HEK293 (cell line): ENCODE measurements around the gene FAM133A.

Experiments used
- BCL11A ChIP-seq: fragments of 450-650 bp; formaldehyde crosslinking; IDR thresholded peaks from 2 replicates; pipeline ENCODE4 v1.5.1; 2016; ENCODE audit warnings: low read depth, missing biosample characterization, missing genetic modification characterization
- CTCF ChIP-seq: fragments of 450-650 bp; formaldehyde crosslinking; IDR thresholded peaks from 2 replicates; pipeline ENCODE4 v1.5.1; 2016; ENCODE audit warnings: missing biosample characterization, missing genetic modification characterization
- GLIS1 ChIP-seq: fragments of 450-650 bp; formaldehyde crosslinking; IDR thresholded peaks from 2 replicates; pipeline ENCODE4 v1.5.1; 2016; ENCODE audit warnings: missing biosample characterization, missing genetic modification characterization
- HOXA7 ChIP-seq: sonication (generic); formaldehyde crosslinking; IDR thresholded peaks from 2 replicates; pipeline ENCODE4 v1.8.1; 2022; ENCODE audit warnings: missing genetic modification reagents, borderline replicate concordance
- RBAK ChIP-seq: fragments of 450-650 bp; formaldehyde crosslinking; IDR thresholded peaks from 2 replicates; pipeline ENCODE4 v1.5.1; 2016; ENCODE audit warnings: missing biosample characterization, missing genetic modification characterization
- SP7 ChIP-seq: fragments of 450-650 bp; formaldehyde crosslinking; IDR thresholded peaks from 2 replicates; pipeline ENCODE4 v1.5.1; 2016; ENCODE audit warnings: missing biosample characterization, missing genetic modification characterization
- YY2 ChIP-seq: fragments of 450-650 bp; formaldehyde crosslinking; IDR thresholded peaks from 2 replicates; pipeline ENCODE4 v1.5.1; 2016; ENCODE audit warnings: missing biosample characterization, missing genetic modification characterization
- ZNF169 ChIP-seq: fragments of 450-650 bp; formaldehyde crosslinking; IDR thresholded peaks from 2 replicates; pipeline ENCODE4 v1.5.1; 2016; ENCODE audit warnings: missing biosample characterization, missing genetic modification characterization
- ZNF24 ChIP-seq: fragments of 450-650 bp; formaldehyde crosslinking; IDR thresholded peaks from 2 replicates; pipeline ENCODE4 v1.5.1; 2016; ENCODE audit warnings: missing biosample characterization, missing genetic modification characterization
- ZNF660 ChIP-seq: fragments of 450-650 bp; IDR thresholded peaks from 2 replicates; pipeline ENCODE4 v1.5.1; 2018; ENCODE audit warnings: missing biosample characterization, mild to moderate bottlenecking, missing genetic modification characterization
- ZNF701 ChIP-seq: fragments of 450-650 bp; formaldehyde crosslinking; IDR thresholded peaks from 2 replicates; pipeline ENCODE4 v1.5.1; 2016; ENCODE audit warnings: missing biosample characterization, missing genetic modification characterization
- ZSCAN23 ChIP-seq: fragments of 450-650 bp; formaldehyde crosslinking; IDR thresholded peaks from 2 replicates; pipeline ENCODE4 v1.5.1; 2016; ENCODE audit warnings: missing biosample characterization, missing genetic modification characterization
- TF ChIP-seq, protein P1 (sequence below): fragments of 450-650 bp; formaldehyde crosslinking; IDR thresholded peaks from 2 replicates; pipeline ENCODE4 v1.5.1; 2016; ENCODE audit warnings: missing biosample characterization, missing genetic modification characterization

DNA sequence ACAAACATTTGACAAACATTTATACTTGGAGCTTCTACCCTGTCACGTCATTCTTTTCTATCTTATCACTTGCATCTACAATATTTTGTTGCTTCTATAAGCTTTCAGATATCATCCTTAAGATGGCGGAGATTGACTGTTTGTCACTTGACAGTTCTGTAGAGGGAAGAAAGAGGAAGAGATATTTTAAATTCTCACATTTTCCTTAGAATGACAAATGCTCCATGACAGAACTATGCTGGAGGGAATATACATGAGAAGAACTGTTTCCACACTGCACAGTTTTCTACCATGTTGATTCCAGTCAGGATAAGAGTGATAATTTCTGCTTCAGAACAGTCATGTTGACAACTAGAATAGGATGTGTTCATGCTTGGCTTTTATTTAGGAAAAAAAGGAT, 29.7 kb downstream of the FAM133A start:
- TF ChIP-seq HOXA7 (CRISPR knock-in tag): no peak
- no peak for TF ChIP-seq SP7 (tag by site-specific recombination)
- no peak for TF ChIP-seq BCL11A
- TF ChIP-seq CTCF (tag by site-specific recombination): no peak
- TF ChIP-seq ZNF169 (tag by site-specific recombination): no peak
- no peak for TF ChIP-seq YY2 (tag by site-specific recombination)
- TF ChIP-seq, protein P1, sequence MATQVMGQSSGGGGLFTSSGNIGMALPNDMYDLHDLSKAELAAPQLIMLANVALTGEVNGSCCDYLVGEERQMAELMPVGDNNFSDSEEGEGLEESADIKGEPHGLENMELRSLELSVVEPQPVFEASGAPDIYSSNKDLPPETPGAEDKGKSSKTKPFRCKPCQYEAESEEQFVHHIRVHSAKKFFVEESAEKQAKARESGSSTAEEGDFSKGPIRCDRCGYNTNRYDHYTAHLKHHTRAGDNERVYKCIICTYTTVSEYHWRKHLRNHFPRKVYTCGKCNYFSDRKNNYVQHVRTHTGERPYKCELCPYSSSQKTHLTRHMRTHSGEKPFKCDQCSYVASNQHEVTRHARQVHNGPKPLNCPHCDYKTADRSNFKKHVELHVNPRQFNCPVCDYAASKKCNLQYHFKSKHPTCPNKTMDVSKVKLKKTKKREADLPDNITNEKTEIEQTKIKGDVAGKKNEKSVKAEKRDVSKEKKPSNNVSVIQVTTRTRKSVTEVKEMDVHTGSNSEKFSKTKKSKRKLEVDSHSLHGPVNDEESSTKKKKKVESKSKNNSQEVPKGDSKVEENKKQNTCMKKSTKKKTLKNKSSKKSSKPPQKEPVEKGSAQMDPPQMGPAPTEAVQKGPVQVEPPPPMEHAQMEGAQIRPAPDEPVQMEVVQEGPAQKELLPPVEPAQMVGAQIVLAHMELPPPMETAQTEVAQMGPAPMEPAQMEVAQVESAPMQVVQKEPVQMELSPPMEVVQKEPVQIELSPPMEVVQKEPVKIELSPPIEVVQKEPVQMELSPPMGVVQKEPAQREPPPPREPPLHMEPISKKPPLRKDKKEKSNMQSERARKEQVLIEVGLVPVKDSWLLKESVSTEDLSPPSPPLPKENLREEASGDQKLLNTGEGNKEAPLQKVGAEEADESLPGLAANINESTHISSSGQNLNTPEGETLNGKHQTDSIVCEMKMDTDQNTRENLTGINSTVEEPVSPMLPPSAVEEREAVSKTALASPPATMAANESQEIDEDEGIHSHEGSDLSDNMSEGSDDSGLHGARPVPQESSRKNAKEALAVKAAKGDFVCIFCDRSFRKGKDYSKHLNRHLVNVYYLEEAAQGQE (tag by site-specific recombination): no peak
- TF ChIP-seq ZNF701 (tag by site-specific recombination): no peak
- TF ChIP-seq RBAK: no peak
- no peak for TF ChIP-seq ZSCAN23 (tag by site-specific recombination)
- TF ChIP-seq ZNF660 (tag by site-specific recombination): no peak
- TF ChIP-seq ZNF24 (tag by site-specific recombination): no peak
- TF ChIP-seq GLIS1 (tag by site-specific recombination): no peak
